GM19239 (cell line): ENCODE data around the gene CHKA.
"Not testable (repeated sequence)": the region's sequence is repeated elsewhere in the genome, so short reads cannot be mapped to it uniquely, and the experiment has no call there.

ENCODE experiments used
- DNase-seq: peaks from one replicate; pipeline ENCODE4 v3.0.0; 2011; ENCODE audit warnings: low spot score; ENCODE audit not compliant: insufficient read length
- FAIRE-seq: peaks from 2 replicates; lab custom pipeline; 2011; peaks lifted over from hg19 to GRCh38; lab: Jason Lieb, UNC

CHKA gene

DNA sequence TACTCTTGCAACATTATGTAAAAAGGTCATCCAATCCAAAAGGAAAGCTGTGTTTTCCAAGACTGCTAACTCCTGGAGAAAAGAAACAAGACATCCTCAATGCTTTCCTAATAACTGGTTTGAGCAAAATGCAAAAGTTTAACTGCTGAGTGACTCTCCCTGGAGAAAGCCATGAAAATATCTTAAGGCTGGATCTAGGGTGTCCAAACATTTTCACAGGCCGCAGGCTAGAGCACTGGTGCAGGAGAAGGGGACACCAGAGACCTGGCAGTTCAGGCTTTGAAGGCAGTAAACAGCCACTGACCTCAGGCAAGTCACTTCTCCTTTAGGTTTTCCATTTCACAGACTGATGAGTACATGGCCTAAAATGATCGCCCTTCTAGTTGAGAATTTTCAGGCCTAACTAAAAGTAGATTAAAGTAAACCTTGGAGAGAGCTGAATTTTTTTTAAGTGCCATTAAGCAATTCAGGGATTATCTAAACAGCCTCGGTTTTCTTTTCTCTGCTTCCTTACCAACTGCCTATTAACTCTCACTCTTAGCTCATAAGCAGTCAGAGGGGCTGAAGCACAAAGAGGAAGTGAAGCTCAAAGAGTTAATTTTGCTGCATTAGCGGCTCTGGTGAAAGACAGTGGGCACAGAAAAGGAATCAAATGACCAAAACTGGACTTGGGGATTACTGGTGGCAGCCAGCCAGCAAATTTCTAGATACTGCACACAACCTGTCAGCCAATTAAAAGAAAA lies 2.3 kb downstream of the CHKA start:
- FAIRE-seq (no peak), DNase-seq (no peak)

DNA sequence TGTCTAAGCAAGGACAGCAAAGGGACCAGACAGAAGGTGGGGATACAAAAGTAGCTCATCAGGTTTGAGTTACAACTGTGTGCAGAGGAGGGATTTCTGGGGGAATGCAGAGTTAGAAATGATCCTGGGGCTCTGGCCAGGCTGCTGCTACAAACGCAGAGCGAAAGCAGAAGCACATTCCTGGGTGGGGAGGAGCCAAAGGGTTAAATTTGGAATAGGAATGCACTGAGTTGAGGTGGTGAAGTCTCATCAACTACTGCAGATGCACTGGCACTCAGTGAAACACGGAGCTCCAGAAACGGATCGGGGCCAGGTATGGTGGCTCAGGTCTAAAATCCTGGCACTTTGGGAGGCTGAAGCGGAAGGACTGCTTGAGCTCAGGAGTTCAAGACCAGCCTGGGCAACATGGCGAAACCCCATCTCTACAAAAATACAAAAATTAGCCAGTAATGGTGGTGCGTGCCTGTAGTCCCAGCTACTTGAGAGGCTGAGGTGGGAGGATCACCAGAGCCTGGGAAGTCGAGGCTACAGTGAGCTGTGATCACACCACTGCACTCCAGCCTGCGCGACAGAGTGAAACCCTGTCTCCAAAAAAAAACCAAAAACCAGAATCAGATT lies 3.2 kb downstream of the CHKA start:
- DNase-seq: no peak
- no peak for FAIRE-seq

DNA sequence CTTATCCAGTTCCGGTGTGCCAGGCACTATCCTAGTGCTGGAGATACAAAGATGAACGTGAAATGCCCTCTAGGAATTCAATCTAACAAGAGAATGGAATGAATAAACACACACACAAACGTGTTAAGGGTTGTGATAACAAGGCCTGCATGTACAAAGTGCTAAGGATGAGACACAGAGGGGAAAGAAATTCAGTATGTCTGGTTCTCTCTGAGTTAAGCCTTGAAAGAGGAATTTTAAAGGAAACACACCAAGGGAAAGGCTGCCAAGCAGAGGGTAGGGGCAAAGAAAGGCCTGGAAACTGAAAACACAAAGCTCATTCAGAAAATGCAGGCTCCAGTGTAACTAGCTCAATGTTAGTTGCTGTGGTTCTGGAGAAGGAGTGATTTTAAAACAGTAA lies 4.2 kb downstream of the CHKA start:
- FAIRE-seq (no peak), DNase-seq (no peak)

DNA sequence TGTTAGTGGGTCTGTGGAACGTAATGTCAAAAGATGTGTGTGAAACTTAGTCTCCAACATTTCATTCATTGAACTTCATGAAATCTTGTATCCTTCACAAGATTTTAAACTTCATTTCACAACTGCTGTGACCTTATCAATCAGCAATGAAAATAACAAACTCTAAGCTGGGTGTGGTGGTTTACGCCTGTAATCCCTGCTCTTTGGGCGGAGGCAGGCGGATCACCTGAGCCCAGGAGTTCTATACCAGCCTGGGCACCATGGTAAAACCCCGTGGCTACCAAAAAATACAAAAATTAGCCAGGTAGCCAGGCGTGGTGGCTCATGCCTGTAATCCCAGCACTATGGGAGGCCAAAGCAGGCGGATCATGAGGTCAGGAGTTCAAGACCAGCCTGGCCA lies 5.1 kb downstream of the CHKA start:
- no peak for FAIRE-seq
- no peak for DNase-seq

DNA sequence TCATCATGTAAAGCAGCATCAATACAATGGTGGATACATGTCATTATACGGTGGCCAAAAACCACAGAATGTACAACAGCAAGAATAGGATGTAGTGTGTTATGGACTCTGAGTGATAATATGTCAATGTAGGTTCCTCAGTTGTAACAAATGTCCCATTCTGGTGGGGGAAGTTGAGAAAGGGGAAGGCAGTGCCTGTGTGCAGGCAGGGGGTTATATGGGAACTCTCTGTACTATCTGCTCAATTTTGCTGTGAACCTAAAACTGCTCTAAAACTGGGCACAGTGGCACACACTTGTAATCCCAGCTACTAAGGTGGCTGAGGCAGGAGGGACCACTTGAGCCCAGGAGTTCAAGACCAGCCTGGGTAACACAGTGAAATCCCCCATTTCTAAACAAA lies 5.9 kb downstream of the CHKA start:
- no peak for FAIRE-seq

DNA sequence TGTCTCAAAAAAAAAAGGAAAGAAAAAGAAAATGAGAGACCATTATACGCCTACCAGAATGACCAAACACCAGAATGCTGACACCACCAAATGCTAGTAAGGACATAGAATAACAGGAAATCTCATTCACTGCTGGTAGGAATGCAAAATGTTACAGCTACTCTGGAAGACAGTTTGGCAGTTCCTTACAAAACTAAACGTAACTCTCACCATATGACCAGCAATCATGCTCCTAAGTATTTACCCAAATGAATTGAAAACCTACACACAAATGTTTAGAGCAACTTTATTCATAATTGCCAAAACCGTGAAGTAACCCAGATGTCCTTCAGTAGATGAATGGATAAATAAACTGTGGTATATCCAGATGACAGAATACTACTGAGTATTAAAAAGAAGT lies 7.2 kb downstream of the CHKA start:
- DNase-seq: no peak
- FAIRE-seq: no peak

More for the DNA sequence above, 5.9 kb downstream of the CHKA start:
- DNase-seq: no peak

DNA sequence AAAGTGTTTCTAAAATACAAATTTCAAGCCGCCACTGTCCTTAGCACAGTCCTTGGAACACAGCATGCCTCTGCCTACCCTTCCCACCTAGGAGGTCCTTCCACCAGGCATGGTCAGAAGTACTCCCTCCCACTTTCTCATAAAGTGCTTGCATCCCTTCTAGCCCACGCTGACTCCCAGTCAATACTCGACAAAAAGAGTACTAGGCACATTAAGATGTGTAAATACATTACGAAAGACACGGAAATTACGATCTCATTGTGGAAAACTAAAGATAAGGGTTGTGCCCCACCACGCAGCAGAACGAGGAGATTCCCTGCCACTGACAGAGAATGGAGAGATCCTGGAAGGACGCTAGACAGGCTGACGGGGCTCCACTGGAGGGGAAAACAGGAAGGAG lies 13.5 kb downstream of the CHKA start:
- FAIRE-seq: no peak
- DNase-seq: no peak

DNA sequence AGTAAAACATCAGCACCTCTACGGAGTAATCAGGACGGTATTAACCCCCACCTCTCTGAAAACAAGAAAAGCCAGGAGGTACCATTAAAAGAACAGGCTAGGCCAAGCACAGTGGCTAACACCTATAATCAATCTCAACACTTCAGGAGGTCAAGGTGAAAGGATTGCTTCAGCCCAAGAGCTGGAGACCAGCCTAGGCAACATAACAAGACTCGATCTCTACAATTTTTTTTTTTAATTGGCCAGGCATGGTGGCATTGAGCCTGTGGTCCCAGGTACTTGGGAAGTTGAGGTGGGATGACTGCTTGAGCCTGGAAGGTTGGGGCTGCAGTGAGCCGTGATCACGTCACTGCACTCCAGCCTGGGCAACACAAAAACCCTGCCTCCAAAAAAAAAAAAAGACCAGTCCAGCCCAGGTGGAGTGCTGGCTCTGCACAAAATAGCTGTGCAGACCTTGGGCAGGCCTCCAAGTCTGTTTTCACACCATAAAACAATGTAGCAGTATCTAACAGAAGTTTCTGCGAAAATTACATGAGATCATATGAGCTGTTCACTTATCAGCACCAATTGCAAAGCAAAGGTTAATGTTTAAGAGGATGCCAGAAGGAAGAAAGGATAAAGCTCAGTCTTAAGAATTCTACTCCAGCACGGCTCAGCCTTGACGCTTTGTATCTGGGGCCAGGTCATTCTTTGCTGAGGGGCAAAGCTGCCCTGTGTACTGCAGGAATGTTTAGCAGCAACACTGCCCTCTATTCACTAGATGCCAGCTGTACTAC lies 14.8 kb downstream of the CHKA start:
- DNase-seq (no peak), FAIRE-seq (no peak)

DNA sequence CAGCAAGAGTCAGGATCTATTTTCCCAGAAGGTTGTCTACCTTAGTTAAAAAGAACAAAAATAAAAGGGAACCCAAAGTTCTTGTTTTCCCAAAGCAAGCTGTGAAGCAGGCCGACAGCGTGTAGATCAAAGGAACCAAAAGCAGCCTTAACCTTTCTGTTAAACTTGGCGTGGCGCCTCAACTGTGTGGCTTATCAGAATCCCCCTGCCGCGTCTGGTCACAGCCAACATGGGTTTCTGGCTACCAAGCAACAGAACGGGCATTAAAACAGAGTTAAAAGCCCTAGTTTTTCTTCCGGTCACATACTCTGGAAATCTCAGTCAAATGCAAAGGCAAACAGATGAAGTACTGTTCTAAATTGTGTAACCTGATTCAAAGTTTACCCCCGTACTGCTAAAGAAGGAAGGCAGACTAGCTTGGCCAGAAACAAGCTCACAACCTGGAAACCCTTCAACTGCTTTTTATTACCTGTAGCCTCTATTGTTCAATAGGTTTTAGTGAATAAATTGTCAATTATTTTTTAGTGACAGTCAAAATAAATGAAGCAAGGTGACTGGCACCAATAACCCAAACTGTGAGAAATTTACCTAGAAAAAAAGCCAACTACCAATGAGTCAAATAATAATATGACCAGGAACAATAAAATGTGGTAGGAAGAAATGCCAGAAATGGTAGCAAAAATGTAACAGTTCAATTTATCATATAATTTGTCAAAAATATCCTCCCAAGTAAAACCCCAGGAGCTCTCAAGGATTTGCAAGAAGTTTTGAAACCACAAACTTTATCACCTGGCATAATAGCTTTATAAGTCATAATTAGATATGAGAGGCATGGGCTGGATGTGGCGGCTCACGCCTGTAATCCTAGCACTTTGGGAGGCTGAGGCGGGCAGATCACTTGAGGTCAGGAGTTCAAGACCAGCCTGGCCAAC lies 21.4 kb downstream of the CHKA start:
- DNase-seq (no peak), FAIRE-seq (peak; percentile 65)

DNA sequence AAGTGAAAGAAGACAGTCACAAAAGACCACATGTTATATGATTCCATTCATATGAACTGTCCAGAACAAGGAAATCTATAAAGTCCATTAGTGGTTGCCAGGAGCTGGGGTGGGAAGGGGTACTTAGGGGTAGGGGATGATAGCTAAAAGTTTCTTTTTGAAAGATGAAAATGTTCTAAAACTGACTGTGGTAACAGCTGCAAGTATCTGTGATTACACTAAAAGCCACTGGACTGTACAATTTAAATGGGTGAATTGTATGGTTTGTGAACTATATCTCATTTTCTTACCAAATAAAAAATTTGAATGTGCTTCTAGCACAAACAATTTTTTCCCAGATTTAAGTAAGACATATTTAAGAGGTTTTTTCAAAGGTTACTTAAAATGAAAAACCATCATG lies 22.1 kb downstream of the CHKA start:
- DNase-seq (no peak), FAIRE-seq (no peak)

DNA sequence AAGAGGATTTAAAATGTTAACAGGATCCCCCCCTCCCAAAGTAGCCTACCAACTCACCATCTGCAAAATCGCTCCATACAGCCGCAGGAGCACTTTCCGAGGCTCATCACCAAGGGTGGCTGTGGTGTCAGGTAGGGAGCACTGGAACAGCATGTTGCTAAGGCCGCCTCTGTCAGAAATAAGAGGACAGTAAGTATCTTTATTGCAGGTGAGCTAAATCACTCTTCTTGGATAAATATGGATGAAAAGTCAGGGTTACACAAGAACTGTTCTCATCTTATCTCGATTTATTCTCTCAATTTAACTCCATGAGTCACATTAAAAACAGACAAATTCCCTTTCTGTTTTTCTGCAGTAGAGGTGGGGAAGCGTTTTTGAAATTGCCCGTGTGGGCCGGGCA lies 24.2 kb downstream of the CHKA start:
- FAIRE-seq: no peak
- DNase-seq: no peak

DNA sequence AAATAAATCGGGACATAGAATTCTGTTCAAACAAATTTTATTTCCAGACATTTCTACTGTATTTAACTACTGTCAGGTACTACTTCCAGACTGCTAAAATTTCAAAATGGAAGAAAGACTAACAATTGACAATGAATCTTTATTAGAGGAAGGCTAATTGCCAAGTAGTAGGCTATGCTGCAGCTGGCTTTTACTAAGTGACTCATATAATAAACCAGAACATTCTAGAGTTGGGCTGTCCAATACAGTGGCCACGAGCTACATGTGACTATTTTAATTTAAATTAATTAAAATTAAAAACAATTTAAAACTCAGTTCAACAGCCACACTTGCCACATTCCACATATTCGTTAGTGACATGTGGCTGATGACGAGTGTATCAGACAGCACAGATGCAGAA lies 27.6 kb downstream of the CHKA start:
- DNase-seq (no peak), FAIRE-seq (no peak)

DNA sequence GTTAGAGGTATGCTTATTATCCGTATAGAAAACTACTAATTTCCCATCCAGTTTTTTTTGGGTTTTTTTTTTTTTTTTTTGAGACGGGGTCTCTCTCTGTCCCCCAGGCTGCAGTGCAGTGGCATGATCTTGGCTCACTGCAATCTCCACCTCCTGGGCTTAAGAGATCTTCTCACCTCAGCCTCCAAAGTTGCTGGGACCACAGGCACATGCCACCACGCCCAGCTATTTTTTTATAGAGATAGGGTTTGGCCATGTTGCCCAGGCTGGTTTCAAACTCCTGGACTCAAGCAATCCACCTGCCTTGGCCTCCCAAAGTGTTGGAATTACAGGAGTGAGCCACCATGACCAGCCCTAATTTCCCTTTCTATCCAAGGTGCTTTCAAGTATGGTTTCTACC lies 28.2 kb downstream of the CHKA start:
- not testable (repeated sequence) for FAIRE-seq, DNase-seq

DNA sequence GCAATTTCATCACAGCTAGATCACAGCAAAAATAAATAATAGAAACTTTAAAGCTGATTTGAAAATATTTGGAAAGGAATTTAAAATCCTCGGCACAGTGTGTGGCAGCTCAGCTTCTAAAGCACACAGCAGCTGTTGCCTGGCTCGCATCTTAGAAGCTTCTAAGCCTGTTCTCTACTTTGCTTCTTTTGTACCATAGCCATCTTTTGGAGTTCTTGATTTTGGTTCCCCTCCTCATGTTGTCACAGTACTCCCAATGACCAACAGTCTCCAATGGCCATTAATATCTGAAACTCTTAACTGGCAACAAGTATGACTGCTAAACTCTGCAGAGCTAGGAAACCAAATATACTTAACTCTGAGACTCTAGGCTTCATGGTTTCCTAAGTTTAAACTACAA lies 28.8 kb downstream of the CHKA start:
- DNase-seq (no peak), FAIRE-seq (no peak)

DNA sequence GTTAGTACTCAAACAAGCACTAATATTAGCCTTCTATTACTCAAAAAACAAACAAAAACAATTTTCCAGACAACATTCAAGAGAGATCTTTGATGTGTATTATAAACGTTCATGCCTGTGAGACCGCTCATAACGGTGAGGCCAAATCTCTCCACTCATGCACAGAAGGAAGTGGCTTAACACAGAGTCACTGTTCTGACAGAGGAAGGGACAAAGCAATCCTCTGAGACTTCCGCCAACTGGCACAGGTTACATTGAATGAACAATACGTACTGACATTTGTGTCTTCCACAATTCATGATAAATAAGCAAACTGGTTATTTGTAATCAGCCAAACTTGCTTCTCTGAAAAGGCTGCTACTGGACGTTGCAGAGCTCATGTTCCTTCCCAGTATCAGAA lies 30.5 kb downstream of the CHKA start:
- FAIRE-seq: peak; percentile 85
- DNase-seq: peak; percentile 21

DNA sequence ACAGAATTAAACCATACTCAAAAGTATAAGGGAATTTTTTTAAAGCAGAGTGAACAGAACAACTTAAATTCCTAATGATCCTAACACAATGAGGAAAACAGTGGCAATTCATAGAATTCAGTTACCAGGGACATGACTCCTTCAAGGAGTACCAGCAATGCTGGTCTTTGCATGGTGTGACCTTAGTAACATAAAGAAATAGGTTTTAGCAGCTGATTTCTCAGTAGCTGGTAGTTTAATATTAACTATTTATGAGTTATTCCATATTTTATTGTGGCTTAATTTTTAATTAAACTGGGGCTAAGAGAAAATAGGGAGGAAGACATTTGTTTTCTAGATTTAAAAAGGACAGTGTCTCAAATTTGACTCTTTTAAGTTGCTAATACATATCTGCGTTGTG lies 30.9 kb downstream of the CHKA start:
- FAIRE-seq: peak; percentile 18

DNA sequence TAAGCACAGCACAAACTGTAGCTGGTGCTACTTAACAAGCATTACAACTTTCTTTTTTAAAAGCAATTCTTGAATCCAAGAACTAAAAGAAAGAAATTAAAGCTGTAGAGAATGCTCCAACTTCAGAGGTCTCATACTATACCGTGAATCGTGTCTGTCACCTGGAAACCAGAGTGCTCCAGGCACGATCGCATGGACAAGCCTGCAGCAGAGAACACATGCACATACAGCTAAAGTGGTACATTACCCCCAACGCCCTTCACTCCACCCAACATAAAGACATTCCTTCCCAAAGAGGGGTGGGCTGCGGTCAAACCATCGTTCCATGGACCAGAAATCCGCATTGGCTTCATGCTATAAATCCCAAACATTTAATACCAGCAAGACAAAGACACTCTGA lies 31.5 kb downstream of the CHKA start:
- DNase-seq (no peak), FAIRE-seq (no peak)

More for the DNA sequence above, 30.9 kb downstream of the CHKA start:
- DNase-seq: no peak

DNA sequence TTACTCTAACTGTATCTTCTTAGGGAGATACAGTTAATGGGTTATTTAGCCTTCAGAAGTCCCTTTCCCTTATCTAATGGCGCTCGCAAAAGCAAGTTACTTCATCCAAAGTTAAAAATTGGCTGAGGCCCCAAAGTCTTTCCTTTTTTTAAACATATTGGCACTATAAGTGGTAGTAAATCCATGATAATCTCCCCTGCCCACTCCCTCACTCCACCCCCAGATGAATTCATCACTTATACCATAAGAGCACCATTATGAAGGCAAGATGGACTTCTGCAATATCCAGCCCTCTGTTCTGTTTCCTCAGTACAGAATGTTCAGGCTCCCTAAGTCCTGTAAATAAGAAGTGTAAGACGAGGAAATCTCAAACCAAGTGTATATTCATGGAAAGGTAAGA lies 37.7 kb downstream of the CHKA start:
- DNase-seq (no peak), FAIRE-seq (no peak)

DNA sequence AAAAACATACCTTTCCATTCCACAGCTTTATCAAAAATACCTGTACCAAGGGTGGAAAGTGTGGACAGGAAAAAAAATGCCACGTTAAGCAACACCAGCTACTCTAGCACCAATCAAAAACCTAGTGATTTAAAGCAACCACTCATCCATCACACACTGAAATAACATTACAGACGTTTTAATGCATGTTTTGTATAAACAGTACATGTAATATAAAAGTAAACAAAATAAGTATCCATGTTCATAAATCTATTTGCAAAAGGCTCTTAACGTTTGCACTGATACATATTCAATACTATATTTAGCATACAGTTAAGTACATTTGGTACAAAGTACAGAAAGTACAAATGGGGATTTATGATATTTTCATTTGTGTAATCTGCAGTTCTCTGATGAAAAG lies 38.7 kb downstream of the CHKA start:
- no peak for DNase-seq
- no peak for FAIRE-seq

DNA sequence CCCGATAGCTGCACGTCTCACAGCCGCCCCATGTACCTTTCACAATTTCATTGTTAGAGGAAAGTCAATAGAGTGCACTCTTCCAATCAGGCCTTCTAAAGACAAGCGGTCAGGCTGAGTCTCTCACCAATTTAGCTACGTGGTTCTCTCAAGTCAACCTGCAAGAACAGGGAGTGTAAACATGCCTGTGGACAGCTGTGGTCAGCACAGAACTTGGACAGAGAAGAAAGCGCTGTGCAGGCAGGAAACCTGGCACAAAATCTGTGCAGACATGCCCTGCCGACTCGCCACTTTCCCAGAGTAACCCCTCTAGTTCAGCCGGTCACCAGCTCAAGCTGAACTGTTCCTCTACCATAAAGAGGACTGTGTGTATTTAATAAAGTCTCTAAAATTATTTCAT lies 39.5 kb downstream of the CHKA start:
- no peak for FAIRE-seq
- no peak for DNase-seq
